H1 (cell line): ENCODE results near the gene RAB3IL1. TPM values are rescaled to one million over a fixed set of nuclear protein-coding genes. Genes with fewer than 3 reads are reported as not detected.

Experiments
- CTCF ChIA-PET: fragments of 300-600 bp; sonication (Branson Sonifier 250); formaldehyde crosslinking; loops from one replicate; lab custom pipeline; 2021; ENCODE audit not compliant: partially characterized antibody; lab: Charles Lee
- POLR2A ChIA-PET: fragments of 300-600 bp; sonication (Branson Sonifier 250); formaldehyde crosslinking; loops from one replicate; lab custom pipeline; 2021; ENCODE audit warnings: inconsistent platforms; ENCODE audit not compliant: partially characterized antibody; lab: Charles Lee
- DNase-seq, 2 experiments: peaks; one replicate each; pipeline versions ENCODE4 v3.0.0 to v3.0.0-alpha.2; 2010 to 2022; ENCODE audit warnings: low spot score in 2 of 2, low read depth in 1 of 2, mixed read lengths in 1 of 2
- FAIRE-seq: peaks from 2 replicates; lab custom pipeline; 2011; peaks lifted over from hg19 to GRCh38; lab: Jason Lieb, UNC
- H2AFZ ChIP-seq: 2 replicates; pipeline ENCODE4 v1.8.1; 2012; ENCODE audit warnings: low read length, inconsistent platforms
- H2AK5ac ChIP-seq: 2 replicates; pipeline ENCODE4 v1.6.1; 2013; ENCODE audit warnings: low read depth, low read length
- H2BK120ac ChIP-seq: replicated peaks from 2 replicates; pipeline ENCODE3; 2013; ENCODE audit warnings: low read depth, low read length, inconsistent platforms
- H2BK12ac ChIP-seq: 2 replicates; pipeline ENCODE4 v1.6.1; 2013; ENCODE audit warnings: low read depth, low read length
- H2BK15ac ChIP-seq: 2 replicates; pipeline ENCODE4 v1.6.1; 2013; ENCODE audit warnings: low read length
- H2BK20ac ChIP-seq: 2 replicates; pipeline ENCODE4 v1.6.1; 2013; ENCODE audit warnings: low read length
- H2BK5ac ChIP-seq: 2 replicates; pipeline ENCODE4 v1.6.1; 2013; ENCODE audit warnings: low read depth, low read length
- H3K14ac ChIP-seq: 2 replicates; pipeline ENCODE4 v1.6.1; 2013; ENCODE audit warnings: inconsistent platforms; ENCODE audit not compliant: insufficient read length
- H3K18ac ChIP-seq: 2 replicates; pipeline ENCODE4 v1.6.1; 2013; ENCODE audit warnings: low read length; ENCODE audit errors: extremely low read depth
- H3K23ac ChIP-seq: 2 replicates; pipeline ENCODE4 v1.6.1; 2013; ENCODE audit warnings: inconsistent platforms; ENCODE audit not compliant: insufficient read length
- H3K23me2 ChIP-seq: 2 replicates; pipeline ENCODE4 v1.6.1; 2013; ENCODE audit warnings: low read depth, low read length
- H3K27ac ChIP-seq: 2 replicates; pipeline ENCODE4 v1.6.1; 2011; ENCODE audit warnings: low read depth, low read length, inconsistent platforms
- H3K27me3 ChIP-seq, 4 experiments: replicated peaks in 1 of 4; 1 replicate in 1 of 4; 2 replicates in 3 of 4; pipeline versions ENCODE4 v1.6.1 to v1.8.1; 2011 to 2013; ENCODE audit warnings: low read length in 3 of 4, mild to moderate bottlenecking in 3 of 4, inconsistent platforms in 2 of 4, mixed read lengths in 2 of 4, moderate library complexity in 1 of 4; ENCODE audit not compliant: control insufficient read depth in 3 of 4, insufficient read depth in 3 of 4; ENCODE audit errors: extremely low read depth in 1 of 4
- H3K36me3 ChIP-seq, 4 experiments: 2 replicates each; pipeline versions ENCODE4 v1.6.1 to v1.8.1; 2011 to 2013; ENCODE audit warnings: mild to moderate bottlenecking in 4 of 4, low read length in 3 of 4, moderate library complexity in 2 of 4, control low read depth in 1 of 4, inconsistent platforms in 1 of 4; ENCODE audit not compliant: insufficient read depth in 4 of 4, control insufficient read depth in 2 of 4
- H3K4ac ChIP-seq: replicated peaks from 2 replicates; pipeline ENCODE3; 2013; ENCODE audit warnings: low read length, low read depth, mixed read lengths, inconsistent platforms; ENCODE audit not compliant: insufficient read length
- H3K4me1 ChIP-seq, 4 experiments: replicated peaks in 1 of 4; 1 replicate in 1 of 4; 2 replicates in 3 of 4; pipeline versions ENCODE4 v1.6.1 to v1.8.1; 2011 to 2013; ENCODE audit warnings: low read length in 3 of 4, inconsistent platforms in 2 of 4, mixed read lengths in 1 of 4; ENCODE audit not compliant: insufficient read depth in 4 of 4, control insufficient read depth in 3 of 4
- H3K4me2 ChIP-seq, 2 experiments: 2 replicates each; pipeline versions ENCODE4 v1.6.1 to v1.8.1; 2011 to 2013; ENCODE audit warnings: low read depth in 2 of 2, low read length in 2 of 2, control low read depth in 1 of 2, inconsistent platforms in 1 of 2, mild to moderate bottlenecking in 1 of 2; ENCODE audit not compliant: insufficient read depth in 1 of 2
- H3K4me3 ChIP-seq, 4 experiments: fragments of 200-600, 300-600 bp in 1 of 4; sonication (generic), shearing (Covaris generic), sonication (Bioruptor Twin) in 1 of 4; 2 replicates each; pipeline versions ENCODE4 v1.5.1 to v1.8.1; 2011 to 2016; ENCODE audit warnings: low read length in 4 of 4, low read depth in 3 of 4, control low read depth in 2 of 4, inconsistent platforms in 2 of 4, mild to moderate bottlenecking in 2 of 4, mixed read lengths in 1 of 4, moderate library complexity in 1 of 4; ENCODE audit not compliant: insufficient read depth in 2 of 4; ENCODE audit errors: extremely low read depth in 1 of 4
- H3K56ac ChIP-seq: replicated peaks from 2 replicates; pipeline ENCODE3; 2013; ENCODE audit warnings: low read depth, mild to moderate bottlenecking, mixed read lengths, low read length, inconsistent platforms; ENCODE audit not compliant: insufficient read length
- H3K79me1 ChIP-seq: 2 replicates; pipeline ENCODE4 v1.6.1; 2013; ENCODE audit warnings: low read depth, low read length, control low read depth
- H3K79me2 ChIP-seq, 2 experiments: 2 replicates each; pipeline versions ENCODE4 v1.6.1 to v1.8.1; 2012 to 2013; ENCODE audit warnings: low read length in 2 of 2, mild to moderate bottlenecking in 2 of 2, inconsistent platforms in 1 of 2; ENCODE audit not compliant: insufficient read depth in 2 of 2, control insufficient read depth in 1 of 2
- H3K9ac ChIP-seq, 4 experiments: replicated peaks in 1 of 4; 1 replicate in 1 of 4; 2 replicates in 3 of 4; pipeline versions ENCODE4 v1.6.1 to v1.8.1; 2011 to 2013; ENCODE audit warnings: low read depth in 3 of 4, low read length in 3 of 4, control low read depth in 2 of 4, mild to moderate bottlenecking in 2 of 4, moderate library complexity in 2 of 4, inconsistent platforms in 1 of 4; ENCODE audit errors: extremely low read depth in 1 of 4
- H3K9me3 ChIP-seq, 2 experiments: 2 replicates each; pipeline versions ENCODE4 v1.6.1 to v1.8.1; 2012 to 2013; ENCODE audit warnings: mild to moderate bottlenecking in 2 of 2, moderate library complexity in 2 of 2, control low read depth in 1 of 2, inconsistent platforms in 1 of 2, low read depth in 1 of 2, low read length in 1 of 2, mixed read lengths in 1 of 2; ENCODE audit not compliant: insufficient read depth in 2 of 2
- H4K20me1 ChIP-seq, 2 experiments: replicated peaks in 1 of 2; 2 replicates each; pipeline versions ENCODE3 to v1.8.1; 2011 to 2013; ENCODE audit warnings: inconsistent platforms in 2 of 2, low read length in 2 of 2, mild to moderate bottlenecking in 1 of 2; ENCODE audit not compliant: insufficient read depth in 2 of 2, control insufficient read depth in 1 of 2
- H4K5ac ChIP-seq: 2 replicates; pipeline ENCODE4 v1.6.1; 2013; ENCODE audit warnings: low read length, low read depth, mixed read lengths, inconsistent platforms; ENCODE audit not compliant: insufficient read length
- H4K8ac ChIP-seq: 2 replicates; pipeline ENCODE4 v1.8.0; 2013; ENCODE audit warnings: mild to moderate bottlenecking, moderate library complexity, low read length, inconsistent platforms; ENCODE audit not compliant: insufficient read depth; ENCODE audit errors: extremely low read depth
- H4K91ac ChIP-seq: replicated peaks from 2 replicates; pipeline ENCODE3; 2013; ENCODE audit warnings: low read length, mixed read lengths, inconsistent platforms; ENCODE audit not compliant: insufficient read length
- ASH2L ChIP-seq: fragments of 200-600, 300-600 bp; sonication (generic); IDR thresholded peaks from one replicate; pipeline ENCODE4 v1.7.1; 2017; ENCODE audit warnings: low read length
- BCL11A ChIP-seq, 2 experiments: IDR thresholded peaks; one replicate each; pipeline ENCODE4 v1.6.1; 2011; ENCODE audit warnings: low read depth in 2 of 2, low read length in 2 of 2, mild to moderate bottlenecking in 2 of 2
- CHD2 ChIP-seq: IDR thresholded peaks from 2 replicates; pipeline ENCODE4 v1.6.1; 2012; ENCODE audit warnings: low read length, improper control_type of control experiment
- CREB1 ChIP-seq: IDR thresholded peaks from 2 replicates; pipeline ENCODE4 v1.6.1; 2012; ENCODE audit warnings: inconsistent platforms
- EZH2 ChIP-seq: fragments of 200-600 bp; sonication (generic); IDR thresholded peaks from 2 replicates; pipeline ENCODE4 v1.7.1; 2012; ENCODE audit warnings: low read depth, mild to moderate bottlenecking, moderate library complexity, low read length, inconsistent platforms; ENCODE audit not compliant: severe bottlenecking
- JUND ChIP-seq: IDR thresholded peaks from 2 replicates; pipeline ENCODE4 v1.6.1; 2011; ENCODE audit warnings: mild to moderate bottlenecking, improper control_type of control experiment, low read length
- KDM4A ChIP-seq: IDR thresholded peaks from one replicate; pipeline ENCODE4 v1.7.1; 2012; ENCODE audit warnings: low read depth, mild to moderate bottlenecking, moderate library complexity, low read length, inconsistent platforms; ENCODE audit not compliant: severe bottlenecking
- MAFK ChIP-seq: IDR thresholded peaks from 2 replicates; pipeline ENCODE4 v1.6.1; 2012; ENCODE audit warnings: low read depth, mild to moderate bottlenecking, improper control_type of control experiment, low read length
- MAX ChIP-seq: IDR thresholded peaks from 2 replicates; pipeline ENCODE4 v1.6.1; 2012; ENCODE audit warnings: inconsistent platforms
- RBBP5 ChIP-seq: IDR thresholded peaks from 2 replicates; pipeline ENCODE4 v1.7.1; 2012; ENCODE audit warnings: low read depth, mild to moderate bottlenecking, inconsistent platforms, low read length, moderate library complexity, borderline replicate concordance
- RFX5 ChIP-seq: IDR thresholded peaks from 2 replicates; pipeline ENCODE4 v1.6.1; 2011; ENCODE audit warnings: low read depth, low read length, improper control_type of control experiment, borderline replicate concordance
- SIN3A ChIP-seq, 2 experiments: IDR thresholded peaks in 1 of 2; conservative IDR thresholded peaks in 1 of 2; 2 replicates each; pipeline ENCODE4 v1.6.1; 2011 to 2012; ENCODE audit warnings: low read length in 2 of 2, improper control_type of control experiment in 1 of 2, low read depth in 1 of 2, mild to moderate bottlenecking in 1 of 2
- SIX5 ChIP-seq: IDR thresholded peaks from 2 replicates; pipeline ENCODE4 v1.6.1; 2011; ENCODE audit warnings: mild to moderate bottlenecking, low read depth, low read length
- SRF ChIP-seq: IDR thresholded peaks from 2 replicates; pipeline ENCODE4 v1.6.1; 2011; ENCODE audit warnings: mild to moderate bottlenecking, low read depth, low read length, moderate library complexity
- WGBS, 2 experiments: shearing (Covaris generic) in 1 of 2; methylation state at CpG; one replicate each; pipeline versions ENCODE4 v1.1.6 to v1.1.7; 2013 to 2015; ENCODE audit warnings: low lambda C conversion rate in 2 of 2, mixed read lengths in 2 of 2, inconsistent platforms in 1 of 2, low coverage in 1 of 2, missing lambda C conversion rate in 1 of 2; ENCODE audit not compliant: insufficient replicate concordance in 2 of 2, insufficient coverage in 1 of 2, insufficient read length in 1 of 2; ENCODE audit errors: extremely low coverage in 1 of 2, missing lambda C conversion rate in 1 of 2; 5-methylcytosine and 5-hydroxymethylcytosine counted together
- polyA plus RNA-seq, 7 experiments: library from polyadenylated mRNA; depleted of rRNA in 3 of 7; stranded (reverse) in 5 of 7; unstranded in 2 of 7; fragments of >200 nt in 5 of 7; fragments of 200-250 nt in 2 of 7; gene quantifications; 1 replicate in 5 of 7; 2 replicates in 1 of 7; 4 replicates in 1 of 7; pipeline versions ENCODE4 v1.2.1 to v1.2.3, GENCODE V29; 2011 to 2013; ENCODE audit warnings: missing spikeins in 2 of 7, mixed read lengths in 2 of 7
- total RNA-seq: library from RNA; stranded (reverse); fragmentation: NEBNext Ultra II Directional; extraction: Animal tissue kit (Norgen Biotek cat#: 25700); gene quantifications from 2 replicates; pipeline ENCODE4 v1.2.1, GENCODE V29; 2021

The RAB3IL1 gene
- total and polyA plus RNA-seq, 2 of the 8 experiments (the other 6 are each of a cell fraction or from before 2014, with no cell fraction given): 6.8 to 7.9 TPM

GRCh38 chr11:61882879-61883278, 34.5 kb downstream of the RAB3IL1 start:
- no peak overlapping the region; a peak in 1 of 7 replicates for H3K9ac ChIP-seq
- no peak overlapping the region for H4K91ac ChIP-seq
- H3K4me1 ChIP-seq: peaks cover 0 to 17% (median 8%) of the 10 kb centered on the region in 4 experiments
- no peak overlapping the region for H3K4me2 ChIP-seq
- ChIA-PET POLR2A (interaction anchor here (1.2 to 1.7 kb wide), 3 partner anchors 8 to 68 kb away, joined by 3 to 7 read pairs (median 4); partner anchors contain the start of gene FADS2), CTCF (interaction anchor here (0.6 to 23.2 kb wide), 10 partner anchors 8 to 236 kb away, joined by 3 to 658 read pairs (median 8); partner anchors contain the start of gene BEST1)
- H3K18ac ChIP-seq: no peak overlapping the region
- peaks cover 0 to 2% of the 10 kb centered on the region in 2 experiments; a peak in 1 of 4 replicates for H3K79me2 ChIP-seq
- no peaks in the 10 kb centered on the region for H3K9me3 ChIP-seq
- 76% methylated on average over 6 of the region's 6 CpGs; no CpG with 5 or more reads in 1 of the 2 experiments for WGBS, 2 experiments
- no peak overlapping the region for H4K5ac ChIP-seq
- no peaks in the 10 kb centered on the region for H3K23me2 ChIP-seq
- H3K4me3 ChIP-seq: no peak overlapping the region
- FAIRE-seq (no peak), DNase-seq (no peak)
- no peak overlapping the region for H3K27ac ChIP-seq
- H2AFZ ChIP-seq: no peak overlapping the region
- peak overlapping the region; percentile 21; the same call in 1 of the 2 replicates for H2BK12ac ChIP-seq
- H2AK5ac ChIP-seq: peak overlapping the region; percentile 47; the same call in 1 of the 2 replicates
- H3K4ac ChIP-seq: no peak overlapping the region
- peaks cover 0 to 9% of the 10 kb centered on the region in 2 experiments for H4K20me1 ChIP-seq
- no peaks in the 10 kb centered on the region; the same call in 1 of the 2 replicates for H3K79me1 ChIP-seq
- H2BK20ac ChIP-seq: no peak overlapping the region
- no peak overlapping the region for H3K23ac ChIP-seq
- no peak overlapping the region for H4K8ac ChIP-seq
- H3K14ac ChIP-seq: no peak overlapping the region
- peaks cover 0 to 4% (median 0%) of the 10 kb centered on the region in 4 experiments; a peak in 1 of 8 replicates for H3K36me3 ChIP-seq
- peak overlapping the region; percentile 28; the same call in 1 of the 2 replicates for H2BK5ac ChIP-seq
- no peak overlapping the region for H2BK120ac ChIP-seq
- no peaks in the 10 kb centered on the region for H3K27me3 ChIP-seq
- peak overlapping the region; percentile 98; the same call in 1 of the 2 replicates for H2BK15ac ChIP-seq
- no peak overlapping the region for H3K56ac ChIP-seq
- TF ChIP-seq MAFK (no peak), KDM4A (no peak), RBBP5 (no peak), SIX5 (no peak), CHD2 (no peak), ASH2L (no peak), MAX (no peak), EZH2 (no peak), CREB1 (no peak), RFX5 (no peak), SIN3A (conservative IDR thresholded peaks at IDR 0.05 in 1 of 2, IDR thresholded peaks at IDR 0.05 in 1 of 2; ENCODE audit: low read depth in 1 of 2, low read length in 2 of 2) (no peak), SRF (no peak), JUND (no peak), BCL11A (IDR thresholded peaks at IDR 0.05; ENCODE audit: low read depth in 2 of 2, low read length in 2 of 2) (no peak)
